PC-9 (cell line): ENCODE measurements around the gene PYDC1.

Experiments
- CTCF ChIP-seq: fragments of 200-600 bp; sonication (generic); conservative IDR thresholded peaks from 2 replicates; pipeline ENCODE4 v1.6.1; 2017; ENCODE audit warnings: mixed run types, antibody characterized with exemption, mild to moderate bottlenecking, moderate library complexity
- EZH2 ChIP-seq: fragments of 200-600 bp; sonication (generic); IDR thresholded peaks from 2 replicates; pipeline ENCODE4 v1.8.0; 2017; ENCODE audit warnings: antibody characterized with exemption, low read depth

- TF ChIP-seq CTCF (no peak), EZH2 (no peak)
These were observed 33.9 kb upstream of the PYDC1 start for GRCh38 chr16:31250782-31251384.
